T-helper 9 cell (primary cell): ENCODE data around the gene CCDC148.
"Not testable (repeated sequence)": the region's sequence is repeated elsewhere in the genome, so short reads cannot be mapped to it uniquely, and the experiment has no call there.

Source experiments
- DNase-seq: peaks from one replicate; pipeline ENCODE4 v3.0.0-alpha.2; 2020

Gene CCDC148

GRCh38 chr2:158481116-158481515, 24.6 kb upstream of the CCDC148 start:
- DNase-seq: no peak

DNA sequence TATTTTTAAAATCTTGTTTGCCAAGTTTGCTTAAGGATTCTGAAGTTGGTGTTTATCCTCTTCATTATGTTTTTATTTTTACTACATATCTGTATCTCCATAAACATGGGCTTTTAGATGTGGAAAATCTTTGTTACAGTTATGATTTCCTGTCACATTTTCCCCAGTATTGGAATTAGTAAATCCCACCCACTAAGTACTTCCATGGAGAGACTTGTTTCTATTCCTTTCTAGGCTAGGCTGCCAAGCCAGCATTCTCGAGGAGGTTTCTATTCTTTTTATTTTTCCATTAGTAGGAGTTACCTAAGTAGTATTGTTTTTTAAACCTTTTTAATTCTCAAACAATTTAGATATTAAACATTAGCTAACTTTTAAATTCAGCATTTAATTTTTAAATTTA, 22.3 kb upstream of the CCDC148 start:
- no peak for DNase-seq

- DNase-seq: no peak
Measured at GRCh38 chr2:158478237-158478636, 21.7 kb upstream of the CCDC148 start.

GRCh38 chr2:158477202-158477601, 20.6 kb upstream of the CCDC148 start:
- no peak for DNase-seq

DNA sequence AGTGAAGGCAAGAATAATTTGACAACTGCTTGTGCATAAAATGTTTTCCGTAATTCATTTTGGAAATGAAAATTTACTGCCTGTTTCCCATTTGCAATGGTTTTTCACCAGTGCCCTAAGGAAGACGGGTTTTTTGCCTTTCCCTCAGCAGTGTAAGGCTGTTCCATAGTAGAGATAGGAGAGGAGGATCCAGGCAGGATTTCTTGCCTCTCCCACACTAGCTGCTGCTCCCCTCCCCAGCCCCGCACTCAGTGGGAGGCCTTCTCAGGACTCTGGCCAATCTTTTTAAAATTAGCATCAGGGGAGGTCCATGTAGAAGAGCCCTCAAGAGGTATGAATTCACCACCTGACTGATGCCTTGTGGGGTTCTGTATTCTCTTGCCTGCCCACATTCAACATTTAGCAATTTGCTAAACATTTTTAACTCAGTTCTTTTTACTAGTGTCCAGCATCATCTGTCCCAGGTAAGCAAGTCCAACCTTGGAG, 18.0 kb upstream of the CCDC148 start:
- DNase-seq: not testable (repeated sequence)

DNA sequence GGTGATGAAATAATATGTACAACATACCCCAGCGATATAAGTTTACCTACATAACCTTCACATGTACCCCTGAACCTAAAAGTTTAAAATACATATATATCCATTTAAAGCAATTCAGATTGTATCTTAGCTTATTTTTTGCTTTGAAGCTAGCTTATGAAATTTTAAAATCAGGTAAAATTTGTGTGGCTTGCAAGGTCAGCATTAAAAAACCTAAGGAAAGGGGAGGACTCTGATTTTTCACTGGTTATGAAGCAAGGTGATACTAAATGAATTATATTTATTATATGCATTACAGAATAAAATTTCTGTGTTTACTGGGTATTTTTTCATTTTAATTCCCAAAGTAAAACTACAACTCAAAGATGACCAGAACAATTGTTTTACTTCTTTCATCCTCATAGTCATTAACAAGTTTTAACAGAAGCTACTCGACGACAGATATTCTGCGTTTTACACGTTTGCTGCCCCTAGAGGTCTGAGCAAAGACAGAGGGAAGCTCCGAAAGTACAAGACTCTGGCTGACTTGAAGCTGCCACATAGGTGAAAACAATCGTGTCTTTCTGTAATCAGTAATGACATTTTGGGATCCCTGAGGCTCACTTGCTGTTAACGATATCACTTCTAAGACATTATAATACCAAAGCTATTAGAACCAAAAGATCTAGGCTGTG, 17.3 kb upstream of the CCDC148 start:
- no peak for DNase-seq

DNA sequence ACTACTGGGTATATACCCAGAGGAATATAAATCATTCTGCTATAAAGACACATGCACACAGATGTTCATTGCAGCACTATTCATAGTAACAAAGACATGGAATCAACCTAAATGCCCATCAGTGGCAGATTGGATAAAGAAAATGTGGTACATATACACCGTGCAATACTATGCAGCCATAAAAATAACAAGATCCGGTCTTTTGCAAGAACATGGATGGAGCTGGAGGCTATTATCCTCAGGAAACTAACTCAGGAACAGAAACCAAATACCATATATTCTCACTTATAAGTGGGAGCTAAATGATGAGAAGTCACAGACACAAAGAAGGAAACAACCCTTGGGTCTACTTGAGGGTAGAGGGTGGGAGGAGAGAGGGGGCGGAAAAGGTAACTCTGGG, 16.7 kb upstream of the CCDC148 start:
- DNase-seq: not testable (repeated sequence)

- not testable (repeated sequence) for DNase-seq
Measured at GRCh38 chr2:158472829-158473228, 16.3 kb upstream of the CCDC148 start.

DNA sequence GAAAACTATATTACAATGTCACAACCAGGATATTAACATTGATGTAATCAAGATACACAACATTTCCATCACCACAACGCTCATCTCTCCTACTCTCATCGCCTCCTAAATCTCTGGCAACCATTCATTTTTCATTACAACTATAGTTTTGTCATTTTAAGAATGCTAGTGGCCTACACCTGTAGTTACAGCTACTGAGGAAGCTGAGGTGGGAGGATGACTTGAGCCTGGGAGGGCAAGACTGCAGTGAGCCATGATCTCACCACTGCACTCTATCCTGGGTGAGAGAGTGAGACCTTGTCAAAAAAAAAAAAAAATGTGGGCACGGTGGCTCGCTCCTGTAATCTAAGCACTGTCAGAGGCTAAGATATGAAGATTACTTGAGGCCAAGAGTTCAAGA, 10.7 kb upstream of the CCDC148 start:
- DNase-seq: no peak

GRCh38 chr2:158464426-158465281, 8.1 kb upstream of the CCDC148 start:
- no peak for DNase-seq

DNA sequence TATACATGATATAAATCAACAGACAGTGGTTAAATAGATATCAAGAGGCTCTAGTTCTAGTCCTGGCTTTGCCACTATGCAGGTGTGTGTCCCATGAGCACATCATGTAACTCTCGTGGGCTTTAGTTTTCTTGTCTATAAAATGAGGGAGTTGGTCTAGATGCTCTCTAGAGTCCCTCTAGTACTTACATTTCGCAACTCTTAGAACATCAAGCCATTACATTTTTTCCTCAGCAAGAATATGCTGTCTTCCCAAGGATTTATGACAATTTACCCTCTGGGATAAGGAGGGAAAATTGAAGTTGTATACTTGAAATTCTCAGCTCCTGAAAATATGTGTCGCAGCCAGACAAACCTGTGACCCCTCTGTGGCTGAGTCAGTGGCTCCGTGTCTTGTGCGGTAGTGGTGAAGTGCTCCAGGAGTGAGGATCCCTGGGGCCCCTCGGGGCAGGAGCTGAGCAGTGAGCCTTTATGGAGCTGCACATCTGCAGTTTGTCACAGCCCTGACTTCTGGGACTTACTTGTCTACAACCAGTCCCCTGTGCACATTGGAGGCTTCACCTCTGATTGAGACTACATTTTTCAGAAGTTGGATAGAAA, 7.0 kb upstream of the CCDC148 start:
- no peak for DNase-seq

GRCh38 chr2:158460632-158461297, 4.2 kb upstream of the CCDC148 start:
- no peak for DNase-seq

GRCh38 chr2:158459161-158460003, 2.8 kb upstream of the CCDC148 start:
- DNase-seq: no peak

DNA sequence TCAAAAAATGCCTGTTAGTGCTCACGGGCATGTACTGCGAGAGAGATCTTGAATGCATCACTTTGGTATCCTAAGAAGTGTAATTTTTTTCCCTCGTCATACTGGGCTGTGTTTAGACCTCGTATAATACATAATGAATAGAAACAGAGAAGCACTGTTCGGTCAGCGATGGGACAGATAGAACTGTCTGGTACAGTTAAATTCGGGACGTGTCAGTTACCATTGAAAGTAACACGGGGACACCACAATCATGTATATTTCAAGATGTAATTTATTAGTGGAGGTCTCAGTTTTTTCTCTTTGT, 2.0 kb upstream of the CCDC148 start:
- DNase-seq: no peak

GRCh38 chr2:158457826-158458616, 1.5 kb upstream of the CCDC148 start:
- DNase-seq: peak; percentile 45

DNA sequence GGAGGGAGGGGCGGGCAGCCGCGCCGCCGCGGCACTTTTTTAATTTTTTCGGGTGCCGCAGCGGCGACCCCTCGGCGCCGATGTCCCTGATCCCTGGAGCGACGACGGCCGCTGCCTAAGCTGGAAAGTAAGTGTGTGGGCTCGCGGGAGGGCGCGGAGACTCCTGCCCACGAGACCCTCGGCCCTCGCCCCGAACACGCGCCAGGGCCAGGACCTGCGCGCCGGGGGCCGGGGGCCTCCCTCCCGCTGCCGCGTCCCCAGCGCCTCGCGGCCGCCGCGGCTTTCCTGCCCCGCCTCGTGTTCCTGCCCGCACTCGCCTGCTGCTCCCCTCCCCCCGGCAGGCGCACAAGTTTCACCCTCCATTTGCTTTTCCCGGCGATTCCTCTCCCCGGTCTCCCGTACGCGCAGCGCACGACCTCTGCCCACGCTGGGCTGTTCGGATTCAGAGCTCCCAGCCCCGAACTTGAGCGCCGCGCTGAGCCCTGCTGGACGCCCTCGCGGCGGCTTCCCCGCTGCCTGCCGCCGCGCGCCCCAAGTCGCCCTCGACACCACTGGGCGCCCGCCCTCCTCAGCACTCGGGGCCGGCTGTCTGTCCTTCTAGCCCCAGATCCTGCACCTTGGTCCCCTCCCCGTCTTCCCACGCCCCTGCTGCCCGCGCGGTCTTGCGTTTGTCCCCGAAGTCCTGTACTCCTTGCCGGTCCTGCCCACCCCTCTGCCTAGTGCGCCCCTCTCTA, 706 bp upstream of the CCDC148 start:
- peak; percentile 42 for DNase-seq

GRCh38 chr2:158443606-158444005, 12.9 kb downstream of the CCDC148 start:
- DNase-seq: no peak

DNA sequence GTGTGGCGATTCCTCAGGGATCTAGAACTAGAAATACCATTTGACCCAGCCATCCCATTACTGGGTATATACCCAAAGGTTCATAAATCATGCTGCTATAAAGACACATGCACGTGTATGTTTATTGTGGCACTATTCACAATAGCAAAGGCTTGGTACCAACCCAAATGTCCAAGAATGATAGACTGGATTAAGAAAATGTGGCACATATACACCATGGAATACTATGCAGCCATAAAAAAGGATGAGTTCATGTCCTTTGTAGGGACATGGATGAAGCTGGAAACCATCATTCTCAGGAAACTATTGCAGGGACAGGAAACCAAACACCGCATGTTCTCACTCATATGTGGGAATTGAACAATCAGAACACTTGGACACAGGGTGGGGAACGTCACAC, 17.5 kb downstream of the CCDC148 start:
- not testable (repeated sequence) for DNase-seq

- not testable (repeated sequence) for DNase-seq
Measured at GRCh38 chr2:158433716-158434115, 22.8 kb downstream of the CCDC148 start.

GRCh38 chr2:158432117-158432516, 24.4 kb downstream of the CCDC148 start:
- DNase-seq: no peak

- no peak for DNase-seq
Measured at GRCh38 chr2:158414538-158414937, 42.0 kb downstream of the CCDC148 start.
